Gastrocnemius medialis (tissue), 4 donors: Measurements from ENCODE around the gene CLEC4D. TPM values are rescaled to one million over a fixed set of nuclear protein-coding genes. Genes with fewer than 3 reads are reported as not detected.

Source experiments
- ATAC-seq, 2 donors: fragments of 150-250 bp; one replicate each; pipeline ENCODE4 v1.9.1; 2016
- DNase-seq, 2 donors: peaks; one replicate each; pipeline ENCODE4 v3.0.0-alpha.2; 2019
- H3K27ac ChIP-seq, 4 donors: fragments of 200-600 bp; sonication (generic); 1 replicate in 1 of 4; 2 replicates in 3 of 4; pipeline ENCODE4 v1.5.1; 2016 to 2018; ENCODE audit warnings: mild to moderate bottlenecking in 2 of 4, moderate library complexity in 1 of 4
- H3K27me3 ChIP-seq, 3 donors: fragments of 200-600 bp; sonication (generic) in 2 of 3; 1 replicate in 1 of 3; 2 replicates in 2 of 3; pipeline versions ENCODE4 v1.5.1 to v1.6.0; 2016 to 2019; ENCODE audit warnings: mild to moderate bottlenecking in 1 of 3, moderate library complexity in 1 of 3
- H3K36me3 ChIP-seq, 2 donors: fragments of 200-600 bp; sonication (generic) in 1 of 2; one replicate each; pipeline ENCODE4 v1.5.1; 2017 to 2018
- H3K4me1 ChIP-seq, 2 donors: fragments of 200-600 bp; sonication (generic) in 1 of 2; one replicate each; pipeline ENCODE4 v1.5.1; 2016 to 2017; ENCODE audit warnings: mild to moderate bottlenecking in 2 of 2
- H3K4me3 ChIP-seq, 4 donors: fragments of 200-600 bp; sonication (generic) in 3 of 4; 1 replicate in 1 of 4; 2 replicates in 3 of 4; pipeline ENCODE4 v1.5.1; 2016 to 2019; ENCODE audit warnings: mild to moderate bottlenecking in 2 of 4
- H3K9me3 ChIP-seq, 3 donors: fragments of 200-600 bp; sonication (generic) in 2 of 3; 1 replicate in 1 of 3; 2 replicates in 2 of 3; pipeline ENCODE4 v1.5.1; 2016 to 2019
- POLR2A ChIP-seq, 2 donors: fragments of 450-650 bp; IDR thresholded peaks; one replicate each; pipeline ENCODE4 v1.6.1; 2017; ENCODE audit warnings: antibody characterized with exemption in 2 of 2, mild to moderate bottlenecking in 2 of 2, moderate library complexity in 2 of 2
- in situ Hi-C, 4 donors: fragments of 200-750 bp; cut with MboI; loops; one replicate each; pipeline versions ENCODE4 v1.15.0 to v1.8.0; 2017; ENCODE audit warnings: low sequenced_read_pairs in 4 of 4
- intact Hi-C: fragments of 100-400 bp; cut with DNase I; formaldehyde crosslinking; loops from one replicate; pipeline ENCODE4 v1.15.1; 2023; ENCODE audit warnings: low total_unique reads
- total RNA-seq, 4 donors: library from RNA; depleted of rRNA; stranded (reverse); fragments of >200 nt; gene quantifications; one replicate each; pipeline versions ENCODE4 v1.1.0 to v1.2.3, GENCODE V29; 2016
- TF ChIP-seq, protein P1 (sequence below), 5 experiments: fragments of 450-650 bp in 3 of 5; fragments of 200-600 bp in 2 of 5; sonication (generic) in 2 of 5; IDR thresholded peaks in 4 of 5; conservative IDR thresholded peaks in 1 of 5; 1 replicate in 4 of 5; 2 replicates in 1 of 5; pipeline ENCODE4 v1.5.1; 2016 to 2019; ENCODE audit warnings: antibody characterized with exemption in 5 of 5, mild to moderate bottlenecking in 3 of 5, moderate library complexity in 3 of 5

The CLEC4D gene
- total RNA-seq, 4 donors from 2014 or later, result 0.27 TPM; not detected in 3

- in situ Hi-C loops (no loop called here), intact Hi-C loops (no loop called here)
- no peak overlapping the region for H3K27ac ChIP-seq
- H3K36me3 ChIP-seq, result no peaks in the 10 kb centered on the region
- no peak for ATAC-seq
- no peak overlapping the region for H3K4me3 ChIP-seq
- no peak for DNase-seq
- H3K4me1 ChIP-seq, result no peaks in the 10 kb centered on the region
- TF ChIP-seq, protein P1, sequence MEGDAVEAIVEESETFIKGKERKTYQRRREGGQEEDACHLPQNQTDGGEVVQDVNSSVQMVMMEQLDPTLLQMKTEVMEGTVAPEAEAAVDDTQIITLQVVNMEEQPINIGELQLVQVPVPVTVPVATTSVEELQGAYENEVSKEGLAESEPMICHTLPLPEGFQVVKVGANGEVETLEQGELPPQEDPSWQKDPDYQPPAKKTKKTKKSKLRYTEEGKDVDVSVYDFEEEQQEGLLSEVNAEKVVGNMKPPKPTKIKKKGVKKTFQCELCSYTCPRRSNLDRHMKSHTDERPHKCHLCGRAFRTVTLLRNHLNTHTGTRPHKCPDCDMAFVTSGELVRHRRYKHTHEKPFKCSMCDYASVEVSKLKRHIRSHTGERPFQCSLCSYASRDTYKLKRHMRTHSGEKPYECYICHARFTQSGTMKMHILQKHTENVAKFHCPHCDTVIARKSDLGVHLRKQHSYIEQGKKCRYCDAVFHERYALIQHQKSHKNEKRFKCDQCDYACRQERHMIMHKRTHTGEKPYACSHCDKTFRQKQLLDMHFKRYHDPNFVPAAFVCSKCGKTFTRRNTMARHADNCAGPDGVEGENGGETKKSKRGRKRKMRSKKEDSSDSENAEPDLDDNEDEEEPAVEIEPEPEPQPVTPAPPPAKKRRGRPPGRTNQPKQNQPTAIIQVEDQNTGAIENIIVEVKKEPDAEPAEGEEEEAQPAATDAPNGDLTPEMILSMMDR (IDR thresholded peaks at IDR 0.05 in 4 of 5, conservative IDR thresholded peaks at IDR 0.05 in 1 of 5), result no peak
- no peaks in the 10 kb centered on the region for H3K9me3 ChIP-seq
- no peaks in the 10 kb centered on the region for H3K27me3 ChIP-seq
These were observed 4.1 kb upstream of the CLEC4D start for GRCh38 chr12:8508910-8509841.

DNA sequence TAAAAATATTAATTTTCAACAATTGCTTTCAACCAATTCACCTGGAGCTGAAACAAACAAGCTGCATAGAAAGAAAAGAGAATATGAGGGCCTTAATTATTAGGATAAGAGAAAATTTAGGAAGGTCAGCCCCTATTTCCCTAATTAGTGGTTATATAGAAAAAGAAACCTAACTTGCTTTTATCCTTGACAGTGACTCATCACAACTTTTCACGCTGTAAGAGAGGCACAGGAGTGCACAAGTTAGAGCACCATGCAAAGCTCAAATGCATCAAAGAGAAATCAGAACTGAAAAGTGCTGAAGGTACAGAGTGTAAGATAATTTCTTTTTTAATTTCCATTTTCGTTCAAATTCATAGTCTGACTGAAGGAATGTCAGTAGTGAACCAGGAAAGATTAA, 4.7 kb downstream of the CLEC4D start:
- TF ChIP-seq, protein P1 (IDR thresholded peaks at IDR 0.05 in 4 of 5, conservative IDR thresholded peaks at IDR 0.05 in 1 of 5), result no peak
- Histone ChIP-seq H3K27ac (no peak overlapping the region), H3K9me3 (no peaks in the 10 kb centered on the region), H3K27me3 (no peaks in the 10 kb centered on the region), H3K4me1 (no peaks in the 10 kb centered on the region), H3K36me3 (no peaks in the 10 kb centered on the region), H3K4me3 (no peak overlapping the region)
- in situ Hi-C loops, result no loop called here
- intact Hi-C loops, result no loop called here
- no peak for DNase-seq
- ATAC-seq, result no peak

GRCh38 chr12:8519171-8519570, 5.9 kb downstream of the CLEC4D start:
- H3K4me3 ChIP-seq, result no peak overlapping the region
- ATAC-seq (no peak), DNase-seq (no peak)
- no peaks in the 10 kb centered on the region for H3K9me3 ChIP-seq
- no peaks in the 10 kb centered on the region for H3K4me1 ChIP-seq
- H3K36me3 ChIP-seq, result no peaks in the 10 kb centered on the region
- intact Hi-C loops, result no loop called here
- in situ Hi-C loops, result no loop called here
- no peak overlapping the region for H3K27ac ChIP-seq
- H3K27me3 ChIP-seq, result no peaks in the 10 kb centered on the region
- TF ChIP-seq POLR2A (IDR thresholded peaks at IDR 0.05), result no peak
- TF ChIP-seq, protein P1 (IDR thresholded peaks at IDR 0.05 in 4 of 5, conservative IDR thresholded peaks at IDR 0.05 in 1 of 5), result no peak

DNA sequence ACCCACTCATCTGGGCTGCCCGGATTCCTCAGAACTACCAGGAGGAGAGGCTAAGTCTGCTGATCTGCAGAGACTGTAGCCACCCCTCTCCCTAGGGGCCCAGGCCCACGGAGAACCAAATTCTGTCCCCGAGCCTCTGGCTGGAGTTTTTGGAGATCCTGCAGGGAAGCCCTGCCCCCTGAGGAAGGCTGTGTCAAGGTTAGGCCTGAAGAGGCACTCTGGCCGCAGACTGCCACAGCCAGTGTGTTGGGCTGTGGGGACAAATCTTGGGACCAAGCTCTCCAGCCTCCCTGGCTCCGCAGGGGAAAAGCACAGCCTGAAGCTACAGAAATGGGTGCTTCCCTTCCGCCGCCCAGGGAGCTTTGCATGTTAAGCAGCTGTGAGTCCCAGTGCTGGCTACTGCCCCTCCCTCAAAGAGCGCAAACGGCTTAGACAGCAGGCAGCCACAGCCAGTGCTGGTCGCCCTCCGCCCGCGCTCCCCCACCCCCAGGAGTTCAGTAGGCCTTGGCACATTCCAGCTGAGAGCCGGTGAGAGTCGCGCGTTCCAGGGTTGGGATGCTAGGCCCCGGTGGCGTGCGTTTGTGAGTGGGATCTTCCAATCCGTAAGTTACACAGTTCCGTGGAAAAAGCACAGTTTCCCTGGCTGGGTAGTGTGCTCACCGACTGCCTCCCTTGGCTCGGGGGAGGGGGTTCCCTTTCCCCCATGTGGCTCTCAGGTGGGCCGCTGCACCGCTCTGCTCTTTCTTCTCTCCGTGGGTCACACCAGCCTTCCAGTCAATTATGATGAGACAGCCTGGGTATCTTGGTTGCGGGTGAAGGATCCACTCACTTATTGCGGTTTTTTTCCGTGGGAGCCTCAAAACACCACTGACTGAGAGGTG, 14.2 kb downstream of the CLEC4D start:
- ATAC-seq, result no peak
- no peaks in the 10 kb centered on the region for H3K36me3 ChIP-seq
- H3K9me3 ChIP-seq, result no peaks in the 10 kb centered on the region
- H3K27ac ChIP-seq, result no peak overlapping the region
- no peaks in the 10 kb centered on the region for H3K4me1 ChIP-seq
- no peaks in the 10 kb centered on the region for H3K27me3 ChIP-seq
- no peak for TF ChIP-seq POLR2A (IDR thresholded peaks at IDR 0.05)
- TF ChIP-seq, protein P1 (IDR thresholded peaks at IDR 0.05 in 4 of 5, conservative IDR thresholded peaks at IDR 0.05 in 1 of 5), result no peak
- H3K4me3 ChIP-seq, result no peak overlapping the region
- intact Hi-C loops, result no loop called here
- no peak for DNase-seq
- in situ Hi-C loops, result no loop called here
